HepG2 (cell line): ENCODE measurements around the gene TRMT112. TPM values are rescaled to one million over a fixed set of nuclear protein-coding genes. Genes with fewer than 3 reads are reported as not detected.
A peak's percentile ranks its signal among the peaks of the same experiment; 100 is the strongest.

Experiments used
- GATA4 ChIP-seq: sonication (generic); IDR thresholded peaks from 2 replicates; pipeline ENCODE4 v1.6.1; 2016; ENCODE audit warnings: antibody characterized with exemption, low read depth, borderline replicate concordance
- HOXD1 ChIP-seq: sonication (generic); formaldehyde crosslinking; IDR thresholded peaks from 2 replicates; pipeline ENCODE4 v1.5.0; 2020; ENCODE audit warnings: missing genetic modification reagents
- KAT8 ChIP-seq: IDR thresholded peaks from 2 replicates; pipeline ENCODE4 v1.6.1; 2016; ENCODE audit warnings: missing genetic modification reagents, missing compliant biosample characterization
- RFX5 ChIP-seq: IDR thresholded peaks from 2 replicates; pipeline ENCODE4 v1.6.1; 2011; ENCODE audit warnings: low read depth, low read length, improper control_type of control experiment
- RFXANK ChIP-seq: IDR thresholded peaks from 2 replicates; pipeline ENCODE4 v1.6.1; 2016
- THAP11 ChIP-seq: IDR thresholded peaks from 2 replicates; pipeline ENCODE4 v1.6.1; 2016; ENCODE audit warnings: missing biosample characterization, missing genetic modification reagents
- ZBTB7A ChIP-seq: sonication (generic); formaldehyde crosslinking; IDR thresholded peaks from 2 replicates; pipeline ENCODE4 v1.8.0; 2022; ENCODE audit warnings: mild to moderate bottlenecking, missing genetic modification reagents
- ZNF343 ChIP-seq: sonication (generic); formaldehyde crosslinking; IDR thresholded peaks from 2 replicates; pipeline ENCODE4 v1.4.0; 2020; ENCODE audit warnings: mild to moderate bottlenecking, missing genetic modification reagents
- ZNF883 ChIP-seq: sonication (generic); formaldehyde crosslinking; IDR thresholded peaks from 2 replicates; pipeline ENCODE4 v1.5.1; 2020; ENCODE audit warnings: mild to moderate bottlenecking, missing genetic modification reagents; ENCODE audit errors: not compliant biosample characterization
- ZSCAN30 ChIP-seq: sonication (generic); formaldehyde crosslinking; IDR thresholded peaks from 2 replicates; pipeline ENCODE4 v1.5.0; 2020; ENCODE audit warnings: mild to moderate bottlenecking, missing genetic modification reagents
- polyA plus RNA-seq, 8 experiments: library from polyadenylated mRNA; depleted of rRNA in 3 of 8; stranded (reverse) in 7 of 8; unstranded in 1 of 8; fragments of >200 nt; fragmentation: Illumina TruSeq in 4 of 8; extraction: Trizol in 4 of 8; gene quantifications; 2 replicates each; pipeline versions ENCODE4 v1.2.1 to v1.2.3, GENCODE V29; 2011 to 2016; ENCODE audit warnings: low read depth in 4 of 8, missing spikeins in 1 of 8, mixed read lengths in 1 of 8; ENCODE audit not compliant: insufficient read depth in 1 of 8
- total RNA-seq, 5 experiments: library from RNA; depleted of rRNA; stranded (reverse); fragments of >200 nt; fragmentation: Illumina TruSeq; extraction: Trizol; gene quantifications; 2 replicates each; pipeline ENCODE4 v1.2.3, GENCODE V29; 2016; ENCODE audit warnings: low read depth in 1 of 5
- TF ChIP-seq, protein P1 (sequence below): IDR thresholded peaks from 2 replicates; pipeline ENCODE4 v1.4.0; 2020; ENCODE audit warnings: mild to moderate bottlenecking, missing genetic modification reagents
- TF ChIP-seq, protein P2 (sequence below): IDR thresholded peaks from 2 replicates; pipeline ENCODE4 v1.6.1; 2016; ENCODE audit warnings: missing compliant biosample characterization, missing genetic modification reagents, borderline replicate concordance
- TF ChIP-seq, protein P3 (sequence below): sonication (generic); formaldehyde crosslinking; IDR thresholded peaks from 2 replicates; pipeline ENCODE4 v1.5.0; 2020; ENCODE audit warnings: mild to moderate bottlenecking, missing genetic modification reagents, moderate library complexity
- TF ChIP-seq, protein P4 (sequence below): sonication (generic); formaldehyde crosslinking; IDR thresholded peaks from 2 replicates; pipeline ENCODE4 v1.4.0; 2020; ENCODE audit warnings: mild to moderate bottlenecking, low read depth, missing genetic modification reagents
- TF ChIP-seq, protein P5 (sequence below): sonication (generic); formaldehyde crosslinking; IDR thresholded peaks from 2 replicates; pipeline ENCODE4 v1.5.0; 2020; ENCODE audit warnings: missing genetic modification reagents
- TF ChIP-seq, protein P6 (sequence below): sonication (generic); formaldehyde crosslinking; IDR thresholded peaks from 2 replicates; pipeline ENCODE4 v1.8.0; 2023; ENCODE audit warnings: mild to moderate bottlenecking, missing genetic modification reagents
- TF ChIP-seq, protein P7 (sequence below): sonication (generic); formaldehyde crosslinking; IDR thresholded peaks from 2 replicates; pipeline ENCODE4 v1.4.0; 2020; ENCODE audit warnings: missing genetic modification reagents

TRMT112 gene
- total and polyA plus RNA-seq, 2 of the 13 experiments (the other 11 are each of a cell fraction or from before 2014, with no cell fraction given), result 186 to 409 TPM

DNA sequence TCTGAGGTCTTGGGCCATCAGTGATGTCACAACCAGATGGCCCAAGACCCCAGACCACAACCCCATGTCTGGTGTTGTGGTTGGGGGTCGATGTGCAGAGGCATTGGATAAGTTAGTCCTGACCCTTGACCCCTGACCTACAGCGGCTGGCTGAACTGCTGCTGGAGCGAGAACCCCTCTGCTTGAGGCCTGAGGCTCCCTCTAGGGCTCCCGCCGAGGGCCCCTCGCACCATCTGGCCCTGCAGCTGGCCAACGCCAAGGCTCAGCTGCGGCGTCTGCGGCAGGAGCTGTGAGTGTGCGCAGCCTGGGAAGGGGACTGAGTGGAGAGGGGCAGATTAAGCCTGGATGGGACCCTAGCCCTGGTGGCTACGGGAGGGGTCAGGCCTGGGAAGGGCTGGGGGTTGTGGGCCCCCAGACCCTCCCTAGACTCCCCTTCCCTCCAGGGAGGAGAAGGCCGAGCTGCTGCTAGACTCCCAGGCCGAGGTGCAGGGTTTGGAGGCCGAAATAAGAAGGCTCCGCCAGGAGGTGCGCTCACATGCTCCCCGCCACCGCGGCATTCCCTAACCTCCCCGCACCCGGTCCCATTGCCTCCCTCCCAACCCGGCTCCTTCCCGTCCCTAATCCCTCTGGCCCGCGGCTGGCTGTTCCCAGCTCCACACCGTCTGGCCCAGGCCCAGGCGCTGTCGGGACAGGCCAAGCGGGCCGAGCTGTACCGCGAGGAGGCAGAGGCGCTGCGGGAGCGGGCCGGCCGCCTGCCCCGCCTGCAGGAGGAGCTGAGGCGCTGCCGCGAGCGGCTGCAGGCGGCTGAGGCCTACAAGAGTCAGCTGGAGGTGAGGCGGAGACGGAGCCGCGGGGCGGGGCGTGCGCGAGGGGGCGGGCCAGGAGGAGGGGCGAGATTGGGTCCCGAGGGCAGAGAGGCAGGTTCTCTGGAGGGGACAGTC, 24.8 kb upstream of the TRMT112 start (continued):
- TF ChIP-seq, protein P1, sequence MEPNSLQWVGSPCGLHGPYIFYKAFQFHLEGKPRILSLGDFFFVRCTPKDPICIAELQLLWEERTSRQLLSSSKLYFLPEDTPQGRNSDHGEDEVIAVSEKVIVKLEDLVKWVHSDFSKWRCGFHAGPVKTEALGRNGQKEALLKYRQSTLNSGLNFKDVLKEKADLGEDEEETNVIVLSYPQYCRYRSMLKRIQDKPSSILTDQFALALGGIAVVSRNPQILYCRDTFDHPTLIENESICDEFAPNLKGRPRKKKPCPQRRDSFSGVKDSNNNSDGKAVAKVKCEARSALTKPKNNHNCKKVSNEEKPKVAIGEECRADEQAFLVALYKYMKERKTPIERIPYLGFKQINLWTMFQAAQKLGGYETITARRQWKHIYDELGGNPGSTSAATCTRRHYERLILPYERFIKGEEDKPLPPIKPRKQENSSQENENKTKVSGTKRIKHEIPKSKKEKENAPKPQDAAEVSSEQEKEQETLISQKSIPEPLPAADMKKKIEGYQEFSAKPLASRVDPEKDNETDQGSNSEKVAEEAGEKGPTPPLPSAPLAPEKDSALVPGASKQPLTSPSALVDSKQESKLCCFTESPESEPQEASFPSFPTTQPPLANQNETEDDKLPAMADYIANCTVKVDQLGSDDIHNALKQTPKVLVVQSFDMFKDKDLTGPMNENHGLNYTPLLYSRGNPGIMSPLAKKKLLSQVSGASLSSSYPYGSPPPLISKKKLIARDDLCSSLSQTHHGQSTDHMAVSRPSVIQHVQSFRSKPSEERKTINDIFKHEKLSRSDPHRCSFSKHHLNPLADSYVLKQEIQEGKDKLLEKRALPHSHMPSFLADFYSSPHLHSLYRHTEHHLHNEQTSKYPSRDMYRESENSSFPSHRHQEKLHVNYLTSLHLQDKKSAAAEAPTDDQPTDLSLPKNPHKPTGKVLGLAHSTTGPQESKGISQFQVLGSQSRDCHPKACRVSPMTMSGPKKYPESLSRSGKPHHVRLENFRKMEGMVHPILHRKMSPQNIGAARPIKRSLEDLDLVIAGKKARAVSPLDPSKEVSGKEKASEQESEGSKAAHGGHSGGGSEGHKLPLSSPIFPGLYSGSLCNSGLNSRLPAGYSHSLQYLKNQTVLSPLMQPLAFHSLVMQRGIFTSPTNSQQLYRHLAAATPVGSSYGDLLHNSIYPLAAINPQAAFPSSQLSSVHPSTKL (CRISPR knock-in tag), result 0 out of 2 replicates have a peak, but pooled peaks have one; percentile 9
- TF ChIP-seq GATA4, result no peak
- TF ChIP-seq, protein P2, sequence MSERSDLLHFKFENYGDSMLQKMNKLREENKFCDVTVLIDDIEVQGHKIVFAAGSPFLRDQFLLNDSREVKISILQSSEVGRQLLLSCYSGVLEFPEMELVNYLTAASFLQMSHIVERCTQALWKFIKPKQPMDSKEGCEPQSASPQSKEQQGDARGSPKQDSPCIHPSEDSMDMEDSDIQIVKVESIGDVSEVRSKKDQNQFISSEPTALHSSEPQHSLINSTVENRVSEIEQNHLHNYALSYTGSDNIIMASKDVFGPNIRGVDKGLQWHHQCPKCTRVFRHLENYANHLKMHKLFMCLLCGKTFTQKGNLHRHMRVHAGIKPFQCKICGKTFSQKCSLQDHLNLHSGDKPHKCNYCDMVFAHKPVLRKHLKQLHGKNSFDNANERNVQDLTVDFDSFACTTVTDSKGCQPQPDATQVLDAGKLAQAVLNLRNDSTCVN (CRISPR knock-in tag), result no peak
- TF ChIP-seq ZSCAN30 (CRISPR knock-in tag), result no peak
- no peak for TF ChIP-seq RFXANK (CRISPR knock-in tag)
- TF ChIP-seq, protein P3, sequence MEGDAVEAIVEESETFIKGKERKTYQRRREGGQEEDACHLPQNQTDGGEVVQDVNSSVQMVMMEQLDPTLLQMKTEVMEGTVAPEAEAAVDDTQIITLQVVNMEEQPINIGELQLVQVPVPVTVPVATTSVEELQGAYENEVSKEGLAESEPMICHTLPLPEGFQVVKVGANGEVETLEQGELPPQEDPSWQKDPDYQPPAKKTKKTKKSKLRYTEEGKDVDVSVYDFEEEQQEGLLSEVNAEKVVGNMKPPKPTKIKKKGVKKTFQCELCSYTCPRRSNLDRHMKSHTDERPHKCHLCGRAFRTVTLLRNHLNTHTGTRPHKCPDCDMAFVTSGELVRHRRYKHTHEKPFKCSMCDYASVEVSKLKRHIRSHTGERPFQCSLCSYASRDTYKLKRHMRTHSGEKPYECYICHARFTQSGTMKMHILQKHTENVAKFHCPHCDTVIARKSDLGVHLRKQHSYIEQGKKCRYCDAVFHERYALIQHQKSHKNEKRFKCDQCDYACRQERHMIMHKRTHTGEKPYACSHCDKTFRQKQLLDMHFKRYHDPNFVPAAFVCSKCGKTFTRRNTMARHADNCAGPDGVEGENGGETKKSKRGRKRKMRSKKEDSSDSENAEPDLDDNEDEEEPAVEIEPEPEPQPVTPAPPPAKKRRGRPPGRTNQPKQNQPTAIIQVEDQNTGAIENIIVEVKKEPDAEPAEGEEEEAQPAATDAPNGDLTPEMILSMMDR (CRISPR knock-in tag), result peak; percentile 60
- TF ChIP-seq, protein P4, sequence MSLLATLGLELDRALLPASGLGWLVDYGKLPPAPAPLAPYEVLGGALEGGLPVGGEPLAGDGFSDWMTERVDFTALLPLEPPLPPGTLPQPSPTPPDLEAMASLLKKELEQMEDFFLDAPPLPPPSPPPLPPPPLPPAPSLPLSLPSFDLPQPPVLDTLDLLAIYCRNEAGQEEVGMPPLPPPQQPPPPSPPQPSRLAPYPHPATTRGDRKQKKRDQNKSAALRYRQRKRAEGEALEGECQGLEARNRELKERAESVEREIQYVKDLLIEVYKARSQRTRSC (CRISPR knock-in tag), result no peak
- 0 out of 2 replicates have a peak, but pooled peaks have one; percentile 26 for TF ChIP-seq KAT8
- TF ChIP-seq RFX5, result no peak
- TF ChIP-seq HOXD1 (CRISPR knock-in tag), result no peak
- TF ChIP-seq, protein P5, sequence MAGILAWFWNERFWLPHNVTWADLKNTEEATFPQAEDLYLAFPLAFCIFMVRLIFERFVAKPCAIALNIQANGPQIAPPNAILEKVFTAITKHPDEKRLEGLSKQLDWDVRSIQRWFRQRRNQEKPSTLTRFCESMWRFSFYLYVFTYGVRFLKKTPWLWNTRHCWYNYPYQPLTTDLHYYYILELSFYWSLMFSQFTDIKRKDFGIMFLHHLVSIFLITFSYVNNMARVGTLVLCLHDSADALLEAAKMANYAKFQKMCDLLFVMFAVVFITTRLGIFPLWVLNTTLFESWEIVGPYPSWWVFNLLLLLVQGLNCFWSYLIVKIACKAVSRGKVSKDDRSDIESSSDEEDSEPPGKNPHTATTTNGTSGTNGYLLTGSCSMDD (CRISPR knock-in tag), result no peak
- no peak for TF ChIP-seq ZNF343 (CRISPR knock-in tag)
- no peak for TF ChIP-seq ZBTB7A (CRISPR knock-in tag)
- TF ChIP-seq, protein P6, sequence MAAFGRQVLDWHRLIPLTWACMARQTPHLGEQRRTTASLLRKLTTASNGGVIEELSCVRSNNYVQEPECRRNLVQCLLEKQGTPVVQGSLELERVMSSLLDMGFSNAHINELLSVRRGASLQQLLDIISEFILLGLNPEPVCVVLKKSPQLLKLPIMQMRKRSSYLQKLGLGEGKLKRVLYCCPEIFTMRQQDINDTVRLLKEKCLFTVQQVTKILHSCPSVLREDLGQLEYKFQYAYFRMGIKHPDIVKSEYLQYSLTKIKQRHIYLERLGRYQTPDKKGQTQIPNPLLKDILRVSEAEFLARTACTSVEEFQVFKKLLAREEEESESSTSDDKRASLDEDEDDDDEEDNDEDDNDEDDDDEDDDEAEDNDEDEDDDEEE (CRISPR knock-in tag), result no peak
- TF ChIP-seq, protein P7, sequence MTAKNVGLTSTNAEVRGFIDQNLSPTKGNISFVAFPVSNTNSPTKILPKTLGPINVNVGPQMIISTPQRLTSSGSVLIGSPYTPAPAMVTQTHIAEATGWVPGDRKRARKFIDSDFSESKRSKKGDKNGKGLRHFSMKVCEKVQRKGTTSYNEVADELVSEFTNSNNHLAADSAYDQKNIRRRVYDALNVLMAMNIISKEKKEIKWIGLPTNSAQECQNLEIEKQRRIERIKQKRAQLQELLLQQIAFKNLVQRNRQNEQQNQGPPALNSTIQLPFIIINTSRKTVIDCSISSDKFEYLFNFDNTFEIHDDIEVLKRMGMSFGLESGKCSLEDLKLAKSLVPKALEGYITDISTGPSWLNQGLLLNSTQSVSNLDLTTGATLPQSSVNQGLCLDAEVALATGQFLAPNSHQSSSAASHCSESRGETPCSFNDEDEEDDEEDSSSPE (CRISPR knock-in tag), result no peak
- TF ChIP-seq THAP11 (CRISPR knock-in tag), result no peak
- TF ChIP-seq ZNF883 (CRISPR knock-in tag), result no peak
